ENCODE data around the gene COBL.

- TF ChIP-seq ZNF253 (CRISPR knock-in tag; conservative IDR thresholded peaks at IDR 0.05) (no peak), ZFP1 (CRISPR knock-in tag; IDR thresholded peaks at IDR 0.05) (no peak), REST (IDR thresholded peaks at IDR 0.05; ENCODE audit: borderline replicate concordance) (no peak), REST (CRISPR knock-in tag; IDR thresholded peaks at IDR 0.05; ENCODE audit: low read depth) (no peak), HNRNPUL1 (IDR thresholded peaks at IDR 0.05; ENCODE audit: low read length) (no peak), ZBTB49 (CRISPR knock-in tag; IDR thresholded peaks at IDR 0.05; ENCODE audit: borderline replicate concordance) (no peak), E2F5 (CRISPR knock-in tag; IDR thresholded peaks at IDR 0.05) (no peak), ZNF12 (CRISPR knock-in tag; IDR thresholded peaks at IDR 0.05) (no peak)
Measured at GRCh38 chr7:51349820-51350545, 33.4 kb upstream of the COBL start.
